ENCODE data around the gene ECHDC3. TPM values are rescaled to one million over a fixed set of nuclear protein-coding genes. Genes with fewer than 3 reads are reported as not detected.

ECHDC3 gene
- total and polyA plus RNA-seq, 2 donors (not counting 3 experiments of a cell fraction or from before 2014, with no cell fraction given) = 6.0 to 7.3 TPM

DNA sequence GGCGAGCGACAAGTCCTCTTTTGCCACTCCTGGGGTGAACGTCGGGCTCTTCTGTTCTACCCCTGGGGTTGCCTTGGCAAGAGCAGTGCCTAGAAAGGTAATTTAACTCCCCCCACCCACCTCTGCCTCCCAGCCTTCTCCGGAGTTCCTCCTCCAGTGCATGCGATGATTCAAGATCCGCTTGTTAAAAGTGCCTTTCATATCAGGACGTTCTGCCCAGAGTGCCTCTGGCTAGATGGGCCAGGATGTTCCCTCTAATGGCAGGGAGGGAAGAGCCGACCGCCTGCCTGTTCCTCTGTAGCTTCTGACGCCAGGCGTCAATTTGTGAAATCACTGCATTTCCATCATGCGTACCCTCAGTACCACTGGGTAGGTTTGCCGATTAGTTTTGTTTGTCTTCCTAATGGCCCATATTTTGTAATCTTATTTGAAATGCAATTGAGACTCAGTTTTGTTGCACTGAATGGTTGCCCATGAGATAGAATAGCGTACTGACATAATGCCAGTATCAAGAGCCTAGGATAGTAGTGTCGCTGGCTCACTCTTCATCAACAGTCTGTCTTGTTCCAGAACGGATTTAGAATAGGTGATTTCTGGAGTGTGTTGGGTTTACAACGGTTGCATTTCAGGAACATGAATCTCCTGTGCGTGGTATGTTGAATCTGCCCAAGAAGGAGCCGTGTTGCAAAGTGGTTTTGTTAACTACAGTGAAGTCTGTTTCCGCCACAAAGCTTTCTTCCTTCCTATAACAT is 13.5 kb downstream of the ECHDC3 start:
- no peaks in the 10 kb centered on the region for H3K79me2 ChIP-seq (ENCODE audit: control insufficient read depth, insufficient read depth, low read length)
- H3K4me2 ChIP-seq (ENCODE audit: insufficient read depth, low read length) = no peak overlapping the region
- H3K9me3 ChIP-seq (replicated peaks; ENCODE audit: control insufficient read depth, insufficient read depth, low read length) = no peaks in the 10 kb centered on the region
- CTCF ChIA-PET = interaction anchor here (1.1 to 3.2 kb wide), 2 partner anchors 27 to 241 kb away, joined by 3 to 63 read pairs; no protein-coding TSS in a partner anchor
- BruUV-seq (replicated peaks) = no TSS peak
- H2AFZ ChIP-seq (ENCODE audit: low read depth, low read length) = no peak overlapping the region
- no peak overlapping the region for H3K9ac ChIP-seq (replicated peaks; ENCODE audit: extremely low read depth, insufficient read depth, low read length)
- POLR2A ChIA-PET = no interaction called here
- H3K9me1 ChIP-seq (replicated peaks; ENCODE audit: control insufficient read depth, extremely low read depth, insufficient read depth, low read length) = no peaks in the 10 kb centered on the region
- dilution Hi-C loops (cut with MboI; ENCODE audit: extremely low pct_ligation_motif_present, low sequenced_read_pairs) (loop anchor here (25.0 kb wide), 1 partner anchor 243 kb away; no protein-coding TSS in a partner anchor), intact Hi-C loops (cut with micrococcal nuclease) (loop anchor here (5.0 kb wide), 1 partner anchor 718 kb away; no protein-coding TSS in a partner anchor)
- no peaks in the 10 kb centered on the region for H4K20me1 ChIP-seq (replicated peaks; ENCODE audit: control insufficient read depth, extremely low read depth, insufficient read depth, low read length)
- H3K4me1 ChIP-seq (ENCODE audit: control insufficient read depth, extremely low read depth, insufficient read depth, low read length) = peaks cover 10% of the 10 kb centered on the region
- H3K4me3 ChIP-seq (replicated peaks in 1 of 3; ENCODE audit: insufficient read depth in 1 of 3, low read depth in 1 of 3, low read length in 3 of 3) = no peak overlapping the region
- H3K36me3 ChIP-seq (ENCODE audit: control insufficient read depth in 2 of 2, extremely low read depth in 1 of 2, insufficient read depth in 2 of 2, low read length in 2 of 2) = no peaks in the 10 kb centered on the region
- DNase-seq (ENCODE audit: low read depth, low spot score) (no peak), FAIRE-seq (no peak)
- H3K27me3 ChIP-seq (ENCODE audit: control insufficient read depth in 2 of 2, insufficient read depth in 2 of 2, low read length in 2 of 2) = no peaks in the 10 kb centered on the region
- TF ChIP-seq GATA2 (IDR thresholded peaks at IDR 0.05; ENCODE audit: insufficient read depth, insufficient read length, low read depth, low read length) (no peak), JUN (IDR thresholded peaks at IDR 0.05; ENCODE audit: borderline replicate concordance, insufficient read depth, insufficient read length, low read depth) (no peak), EZH2 (IDR thresholded peaks at IDR 0.05; ENCODE audit: borderline replicate concordance, low read depth, low read length, severe bottlenecking) (no peak), POLR2A (IDR thresholded peaks at IDR 0.05; ENCODE audit: low read depth, low read length) (no peak), MYC (IDR thresholded peaks at IDR 0.05; ENCODE audit: low read depth, low read length) (no peak), POLR2AphosphoS5 (IDR thresholded peaks at IDR 0.05; ENCODE audit: insufficient read depth, low read depth, low read length) (no peak), FOS (IDR thresholded peaks at IDR 0.05; ENCODE audit: borderline replicate concordance, insufficient read depth, low read length) (no peak)
- TF ChIP-seq, protein P1, sequence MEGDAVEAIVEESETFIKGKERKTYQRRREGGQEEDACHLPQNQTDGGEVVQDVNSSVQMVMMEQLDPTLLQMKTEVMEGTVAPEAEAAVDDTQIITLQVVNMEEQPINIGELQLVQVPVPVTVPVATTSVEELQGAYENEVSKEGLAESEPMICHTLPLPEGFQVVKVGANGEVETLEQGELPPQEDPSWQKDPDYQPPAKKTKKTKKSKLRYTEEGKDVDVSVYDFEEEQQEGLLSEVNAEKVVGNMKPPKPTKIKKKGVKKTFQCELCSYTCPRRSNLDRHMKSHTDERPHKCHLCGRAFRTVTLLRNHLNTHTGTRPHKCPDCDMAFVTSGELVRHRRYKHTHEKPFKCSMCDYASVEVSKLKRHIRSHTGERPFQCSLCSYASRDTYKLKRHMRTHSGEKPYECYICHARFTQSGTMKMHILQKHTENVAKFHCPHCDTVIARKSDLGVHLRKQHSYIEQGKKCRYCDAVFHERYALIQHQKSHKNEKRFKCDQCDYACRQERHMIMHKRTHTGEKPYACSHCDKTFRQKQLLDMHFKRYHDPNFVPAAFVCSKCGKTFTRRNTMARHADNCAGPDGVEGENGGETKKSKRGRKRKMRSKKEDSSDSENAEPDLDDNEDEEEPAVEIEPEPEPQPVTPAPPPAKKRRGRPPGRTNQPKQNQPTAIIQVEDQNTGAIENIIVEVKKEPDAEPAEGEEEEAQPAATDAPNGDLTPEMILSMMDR (IDR thresholded peaks at IDR 0.05; ENCODE audit: extremely low read depth in 1 of 2, insufficient read depth in 1 of 2, low read depth in 1 of 2, low read length in 2 of 2) = no peak
- TF ChIP-seq, protein P2, sequence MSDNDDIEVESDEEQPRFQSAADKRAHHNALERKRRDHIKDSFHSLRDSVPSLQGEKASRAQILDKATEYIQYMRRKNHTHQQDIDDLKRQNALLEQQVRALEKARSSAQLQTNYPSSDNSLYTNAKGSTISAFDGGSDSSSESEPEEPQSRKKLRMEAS (IDR thresholded peaks at IDR 0.05; ENCODE audit: insufficient read depth, insufficient read length) = no peak
- no peak overlapping the region for H3K27ac ChIP-seq (ENCODE audit: insufficient read depth, low read depth, low read length)
